GM15510 (cell line): ENCODE measurements around the gene LDLRAD3.

ENCODE experiments used
- POLR2A ChIP-seq: IDR thresholded peaks from 3 replicates; pipeline ENCODE4 v1.6.1; 2011; ENCODE audit warnings: borderline replicate concordance; ENCODE audit not compliant: insufficient read length; ENCODE audit errors: extremely low read depth

The LDLRAD3 gene

GRCh38 chr11:36030731-36031281, 86.9 kb downstream of the LDLRAD3 start:
- no peak for TF ChIP-seq POLR2A

- no peak for TF ChIP-seq POLR2A
Measured at GRCh38 chr11:36033082-36033751, 89.4 kb downstream of the LDLRAD3 start.

- TF ChIP-seq POLR2A: no peak
Measured at GRCh38 chr11:36033936-36034335, 90.1 kb downstream of the LDLRAD3 start.

- TF ChIP-seq POLR2A: no peak
Measured at GRCh38 chr11:36034551-36035331, 90.9 kb downstream of the LDLRAD3 start.

- TF ChIP-seq POLR2A: no peak
Measured at GRCh38 chr11:36035454-36035853, 91.6 kb downstream of the LDLRAD3 start.

- TF ChIP-seq POLR2A: no peak
Measured at GRCh38 chr11:36035999-36036398, 92.1 kb downstream of the LDLRAD3 start.

- no peak for TF ChIP-seq POLR2A
Measured at GRCh38 chr11:36037031-36037430, 93.2 kb downstream of the LDLRAD3 start.

GRCh38 chr11:36038541-36038940, 94.7 kb downstream of the LDLRAD3 start:
- TF ChIP-seq POLR2A: no peak

GRCh38 chr11:36039471-36039870, 95.6 kb downstream of the LDLRAD3 start:
- TF ChIP-seq POLR2A: no peak

GRCh38 chr11:36041988-36042611, 98.2 kb downstream of the LDLRAD3 start:
- TF ChIP-seq POLR2A: no peak

- no peak for TF ChIP-seq POLR2A
Measured at GRCh38 chr11:36044636-36045035, 100.8 kb downstream of the LDLRAD3 start.

GRCh38 chr11:36046932-36047331, 103.1 kb downstream of the LDLRAD3 start:
- no peak for TF ChIP-seq POLR2A

- TF ChIP-seq POLR2A: no peak
Measured at GRCh38 chr11:36047344-36047743, 103.5 kb downstream of the LDLRAD3 start.

- no peak for TF ChIP-seq POLR2A
Measured at GRCh38 chr11:36048496-36049247, 104.8 kb downstream of the LDLRAD3 start.

GRCh38 chr11:36051235-36052144, 107.6 kb downstream of the LDLRAD3 start:
- TF ChIP-seq POLR2A: no peak

GRCh38 chr11:36053281-36053680, 109.4 kb downstream of the LDLRAD3 start:
- TF ChIP-seq POLR2A: no peak
